GM19239 (cell line): Measurements from ENCODE around the gene SKOR2.
"Not testable (repeated sequence)": the region's sequence is repeated elsewhere in the genome, so short reads cannot be mapped to it uniquely, and the experiment has no call there.

ENCODE experiments used
- DNase-seq: peaks from one replicate; pipeline ENCODE4 v3.0.0; 2011; ENCODE audit warnings: low spot score; ENCODE audit not compliant: insufficient read length
- FAIRE-seq: peaks from 2 replicates; lab custom pipeline; 2011; peaks lifted over from hg19 to GRCh38; lab: Jason Lieb, UNC

The SKOR2 gene

DNA sequence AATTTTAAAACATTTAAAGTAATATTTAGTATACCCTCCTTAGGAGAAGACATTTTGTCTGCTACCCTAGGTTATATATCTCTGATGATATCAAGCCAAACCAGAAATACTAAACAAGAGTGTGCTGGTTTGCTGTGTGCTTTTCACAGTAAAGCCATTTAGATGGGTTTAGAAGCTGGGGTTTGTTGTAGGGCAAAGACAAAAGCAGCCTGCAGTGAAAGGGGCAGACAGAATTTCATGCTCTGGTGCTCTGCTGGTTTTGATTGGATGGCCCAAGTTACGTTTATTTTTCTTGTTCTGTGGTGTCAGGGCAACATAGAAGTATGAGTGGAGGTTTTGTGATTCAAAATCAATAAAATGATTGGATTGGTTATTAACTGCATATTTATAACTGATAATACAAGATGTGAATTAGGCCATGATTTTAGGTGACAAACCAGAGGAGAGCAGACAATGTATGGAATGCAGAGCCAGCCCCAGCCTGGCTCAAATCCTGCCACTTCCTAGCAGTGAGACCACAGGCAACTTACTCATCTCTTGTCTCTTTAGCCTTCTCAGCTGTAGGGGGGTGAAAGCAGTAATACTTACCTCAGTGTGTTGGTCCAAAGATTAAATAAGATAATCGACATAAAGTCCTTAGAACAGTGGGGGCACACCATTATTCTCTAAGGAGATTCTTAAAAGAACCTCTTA is 44.4 kb downstream of the SKOR2 start:
- FAIRE-seq (no peak), DNase-seq (no peak)

DNA sequence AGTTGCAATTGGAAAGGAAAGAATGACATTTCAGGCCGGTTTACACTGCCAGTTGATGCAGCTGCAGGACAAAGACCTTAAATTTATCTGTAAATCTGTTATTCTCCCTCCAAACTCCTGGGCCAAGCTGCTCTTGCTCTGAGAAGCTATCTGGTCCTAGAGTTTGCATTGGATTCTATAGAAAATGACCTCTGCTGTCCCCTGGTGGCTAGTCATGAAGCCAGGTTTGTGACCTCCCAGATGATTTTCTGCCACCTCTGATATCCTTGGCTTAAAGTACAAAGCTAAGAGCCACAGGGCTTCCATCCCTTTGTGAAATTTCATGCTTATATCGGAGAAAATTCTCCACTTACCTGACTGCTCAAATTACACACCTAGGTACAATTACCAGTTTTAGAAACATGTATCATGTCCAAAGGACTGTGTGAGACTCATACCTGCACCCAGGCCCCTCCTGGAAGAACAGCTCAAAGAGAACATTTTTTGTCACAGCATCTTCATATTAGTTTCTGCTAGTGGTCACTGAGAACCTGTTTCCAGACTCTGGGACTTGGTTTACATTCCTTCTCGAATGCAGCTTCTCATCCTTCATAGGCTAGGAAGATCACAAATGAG is 46.4 kb downstream of the SKOR2 start:
- peak; percentile 18 for DNase-seq

DNA sequence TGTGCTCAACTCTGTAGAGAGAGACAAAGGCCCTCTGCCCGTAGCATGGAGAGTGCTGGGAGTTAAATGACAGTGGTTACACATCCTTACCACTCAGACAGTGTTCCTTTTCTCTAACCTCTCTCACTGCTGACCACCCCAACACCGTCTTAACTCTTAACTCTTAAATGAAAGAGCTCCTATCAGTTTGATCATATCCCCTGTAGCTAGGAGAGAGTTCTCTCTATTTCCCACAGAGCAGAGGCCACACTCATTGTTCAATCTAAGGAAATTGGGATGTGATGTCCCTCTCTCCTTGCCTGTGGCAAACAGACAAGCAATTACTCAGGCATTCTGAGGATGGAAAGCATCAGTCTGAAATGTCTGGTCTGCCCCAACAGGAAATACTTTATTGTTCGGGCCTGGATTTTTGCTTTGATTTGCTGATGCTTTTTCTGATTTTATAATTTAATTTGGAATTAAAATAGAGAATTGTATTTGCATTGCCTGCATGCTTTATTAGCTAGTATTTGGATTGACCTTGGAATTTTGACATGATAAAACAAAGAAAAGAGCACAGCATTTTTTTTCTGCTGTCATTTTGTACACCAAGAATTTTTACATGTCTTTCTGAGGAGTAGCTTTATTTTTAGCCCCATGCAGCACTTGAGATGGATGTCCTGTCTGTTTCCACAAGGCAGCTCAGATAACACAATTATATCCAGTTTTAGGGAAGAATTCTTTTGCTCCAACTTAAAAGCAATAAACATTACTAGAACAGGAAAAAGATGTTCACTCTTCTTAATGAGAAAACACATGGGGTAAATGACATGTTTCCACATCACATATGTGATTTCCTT is 47.6 kb downstream of the SKOR2 start:
- DNase-seq (no peak), FAIRE-seq (no peak)

More for the DNA sequence above, 46.4 kb downstream of the SKOR2 start:
- FAIRE-seq = peak; percentile 28

DNA sequence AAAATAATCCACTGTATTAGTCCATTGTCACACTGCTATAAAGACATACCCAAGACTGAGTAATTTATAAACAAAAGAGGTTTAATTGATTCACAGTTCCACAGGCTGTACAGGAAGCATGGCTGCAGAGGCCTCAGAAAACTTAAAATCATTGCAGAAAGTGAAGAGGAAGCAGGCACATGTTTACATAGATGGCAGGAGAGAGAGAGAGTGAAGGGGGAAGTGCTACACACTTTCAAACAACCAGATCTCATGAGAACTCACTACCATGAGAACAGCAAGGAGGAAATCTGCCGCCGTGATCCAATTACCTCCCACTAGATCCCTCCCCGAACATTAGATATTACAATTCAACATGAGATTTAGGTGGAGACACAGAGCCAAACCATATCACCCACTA is 55.5 kb downstream of the SKOR2 start:
- not testable (repeated sequence) for DNase-seq, FAIRE-seq

DNA sequence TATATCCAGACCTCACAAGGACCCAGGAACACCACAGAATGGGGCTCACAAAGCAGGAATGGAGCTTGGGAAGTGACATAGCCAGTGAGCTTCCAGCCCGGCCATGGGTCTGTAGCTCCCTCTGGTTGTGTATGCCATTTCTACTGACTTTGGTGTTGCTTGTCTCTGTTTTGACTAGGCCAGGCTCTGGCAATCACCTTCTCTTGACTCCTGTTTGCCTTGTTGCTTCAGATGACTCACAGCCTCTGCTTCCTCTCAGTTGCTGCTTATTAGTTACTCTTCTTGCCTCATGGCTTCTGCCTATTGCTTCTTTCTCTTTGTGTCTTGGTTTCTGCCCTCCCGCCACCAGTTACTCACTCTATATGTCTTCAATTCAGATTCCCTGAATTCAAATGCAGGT is 59.5 kb downstream of the SKOR2 start:
- FAIRE-seq = no peak

DNA sequence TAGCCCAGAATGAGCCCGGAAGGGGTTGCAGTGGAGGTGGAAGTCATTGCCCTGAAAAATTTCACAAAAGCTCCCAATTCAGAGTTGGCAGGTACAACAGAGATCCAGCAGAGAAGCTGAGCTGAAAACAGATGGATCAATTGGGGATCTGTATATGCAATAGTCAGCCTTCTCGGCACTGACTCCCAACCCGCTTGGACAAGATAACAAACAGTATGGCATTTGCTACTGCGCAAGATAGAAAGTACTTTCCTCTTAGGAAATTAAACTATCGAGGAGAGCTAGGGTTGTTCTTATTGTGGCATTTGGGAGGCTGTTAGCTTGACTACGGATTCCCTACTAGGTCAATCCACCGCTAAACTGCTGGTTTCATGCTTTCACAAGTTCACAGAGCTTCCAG is 63.7 kb downstream of the SKOR2 start:
- no peak for DNase-seq
- no peak for FAIRE-seq

More for the DNA sequence above, 59.5 kb downstream of the SKOR2 start:
- no peak for DNase-seq

DNA sequence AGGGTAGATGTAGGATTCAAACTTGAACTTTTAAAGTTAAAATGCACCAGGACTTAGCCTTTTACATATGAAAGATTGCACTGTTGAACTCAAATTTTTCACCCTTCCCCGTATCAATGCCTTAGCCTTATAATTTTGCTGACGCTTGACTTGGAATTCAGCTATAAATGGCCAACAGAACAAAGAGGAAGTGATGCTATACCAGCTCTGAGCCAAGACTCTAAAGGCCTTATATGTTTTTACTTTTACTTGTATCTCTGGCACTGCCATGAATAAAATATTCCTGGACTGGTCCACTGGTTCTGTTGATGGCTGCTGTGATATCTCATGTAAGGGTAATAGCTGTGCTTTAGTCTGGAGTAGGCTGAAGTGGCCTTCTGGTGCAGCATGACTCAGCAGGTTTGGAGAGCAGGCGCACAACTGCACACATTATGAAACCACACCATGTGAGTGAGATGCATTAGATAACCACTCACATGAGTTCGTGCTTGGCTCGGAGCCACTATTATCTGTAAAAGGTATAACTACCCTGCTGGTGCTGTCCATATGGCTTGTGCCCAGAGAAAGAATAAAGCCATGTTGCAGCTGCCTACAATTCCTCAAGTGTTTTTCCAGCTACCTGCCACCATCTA is 66.9 kb downstream of the SKOR2 start:
- DNase-seq (no peak), FAIRE-seq (no peak)

DNA sequence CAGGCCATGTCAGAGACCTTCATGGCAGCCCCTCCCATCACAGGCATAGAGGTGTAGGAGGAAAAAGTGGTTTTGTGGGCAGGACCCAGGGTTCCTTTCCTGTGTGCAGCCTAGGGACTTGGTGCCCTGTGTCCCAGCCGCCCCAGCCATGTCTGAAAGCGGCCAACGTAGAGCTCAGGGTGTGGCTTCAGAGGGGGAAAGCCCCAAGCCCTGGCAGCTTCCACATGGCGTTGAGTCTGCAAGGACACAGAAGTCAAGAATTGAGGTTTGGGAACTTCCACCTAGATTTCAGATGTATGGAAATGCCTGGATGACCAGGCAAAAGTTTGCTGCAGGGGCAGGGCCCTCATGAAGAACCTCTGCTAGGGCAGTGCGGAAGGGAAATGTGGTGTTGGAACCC is 69.3 kb downstream of the SKOR2 start:
- not testable (repeated sequence) for DNase-seq, FAIRE-seq

DNA sequence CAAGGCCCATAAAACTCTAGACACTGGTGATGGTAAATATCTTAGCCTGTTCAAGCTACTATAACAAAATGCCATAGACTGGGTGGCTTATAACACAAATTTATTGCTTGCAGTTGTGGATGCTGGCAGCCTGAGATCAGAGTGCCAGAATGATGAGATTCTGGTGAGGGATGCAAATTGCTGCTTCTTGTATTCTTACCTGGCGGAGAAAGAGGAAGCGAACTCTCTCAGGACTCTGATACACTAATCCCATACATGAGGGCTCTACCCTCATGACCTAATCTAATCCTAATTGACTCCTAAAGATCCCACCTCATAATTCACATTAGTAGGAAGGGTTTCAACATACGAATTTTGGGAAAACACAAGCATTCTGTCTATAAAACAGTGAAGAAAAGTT is 70.7 kb downstream of the SKOR2 start:
- FAIRE-seq = no peak
- DNase-seq = no peak

DNA sequence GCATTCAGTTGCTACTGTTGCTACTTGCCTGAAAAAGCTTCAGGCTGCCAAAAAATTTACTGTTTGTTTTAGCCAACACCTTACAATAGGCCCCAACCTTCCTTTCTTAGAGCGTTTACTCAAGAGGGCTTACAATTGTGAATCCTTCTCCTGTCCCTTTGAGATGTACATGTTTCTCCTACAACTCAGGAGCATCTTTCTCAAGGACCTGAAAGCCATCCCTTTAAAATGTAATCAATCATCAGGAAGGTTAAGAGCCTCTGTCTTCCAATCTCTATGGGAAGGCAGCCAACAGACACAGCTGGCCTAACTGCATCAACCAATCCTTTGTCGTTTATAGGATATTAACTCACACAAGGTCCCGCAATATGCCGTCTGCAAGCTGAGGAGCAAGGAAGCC is 71.9 kb downstream of the SKOR2 start:
- FAIRE-seq (no peak), DNase-seq (no peak)

DNA sequence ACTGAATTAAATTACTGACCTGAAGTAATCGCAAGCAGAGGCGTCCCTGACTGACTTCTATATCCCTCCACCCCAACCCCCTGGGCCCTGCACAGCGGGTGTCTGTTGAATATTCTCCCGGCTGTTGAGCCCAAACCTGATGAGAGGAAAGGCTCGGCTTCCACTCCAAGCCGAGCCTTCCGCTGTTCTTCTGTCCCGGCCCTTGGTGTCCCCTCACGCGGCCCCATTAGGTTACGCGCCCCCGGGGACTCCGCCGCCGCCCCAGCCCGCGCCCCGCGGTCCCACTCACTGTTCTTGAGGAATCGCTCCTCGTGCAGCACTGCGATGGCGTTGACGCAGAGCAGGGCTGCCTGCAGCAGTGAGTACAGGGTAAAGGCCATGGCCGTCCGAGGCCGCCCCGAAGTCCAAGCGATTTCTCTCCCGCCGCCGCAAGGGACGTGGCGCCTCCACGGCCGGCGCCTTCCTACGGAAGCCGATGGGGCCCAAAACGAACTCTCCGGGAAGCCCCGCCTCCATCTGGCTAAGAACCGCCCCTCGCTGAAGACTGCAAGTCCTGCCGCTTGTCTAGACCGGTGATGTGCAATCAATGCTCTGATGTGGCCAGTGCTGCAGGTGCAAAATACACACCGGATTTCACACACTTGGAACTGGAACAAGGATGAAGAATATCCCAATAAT is 75.4 kb downstream of the SKOR2 start, which contains the start of gene IER3IP1:
TSS of gene IER3IP1 (minus strand) at position 467 of the 678 bp plus-strand sequence. CDS start at position 380, 87 bp downstream.
- DNase-seq (peak; percentile 62), FAIRE-seq (peak; percentile 84)

DNA sequence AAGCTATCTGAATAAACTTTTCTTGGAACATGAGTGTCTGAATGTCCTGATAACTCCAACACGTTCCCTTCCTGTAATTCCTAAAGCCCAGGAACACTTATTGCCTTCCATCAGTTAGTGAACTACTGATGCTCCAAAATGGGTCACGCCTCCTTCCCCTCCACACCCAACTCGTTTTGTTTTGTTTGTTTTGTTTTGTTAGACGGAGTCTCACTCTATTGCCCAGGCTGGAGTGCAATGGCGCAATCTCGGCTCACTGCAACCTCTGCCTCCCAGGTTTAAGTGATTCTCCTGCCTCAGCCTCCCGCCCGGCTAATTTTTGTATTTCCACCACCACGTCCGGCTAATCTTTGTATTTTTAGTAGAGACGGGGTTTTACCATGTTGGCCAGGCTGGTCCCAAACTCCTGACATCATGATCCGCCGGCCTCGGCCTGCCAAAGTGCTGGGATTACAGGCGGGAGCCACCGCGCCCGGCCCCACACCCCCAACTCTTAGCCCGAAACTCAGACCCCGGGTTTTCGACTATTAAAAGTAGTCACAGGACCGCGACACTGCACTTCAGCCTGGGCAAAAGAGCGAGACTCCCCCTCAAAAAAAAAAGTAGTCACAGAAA is 76.1 kb downstream of the SKOR2 start:
- DNase-seq = no peak

DNA sequence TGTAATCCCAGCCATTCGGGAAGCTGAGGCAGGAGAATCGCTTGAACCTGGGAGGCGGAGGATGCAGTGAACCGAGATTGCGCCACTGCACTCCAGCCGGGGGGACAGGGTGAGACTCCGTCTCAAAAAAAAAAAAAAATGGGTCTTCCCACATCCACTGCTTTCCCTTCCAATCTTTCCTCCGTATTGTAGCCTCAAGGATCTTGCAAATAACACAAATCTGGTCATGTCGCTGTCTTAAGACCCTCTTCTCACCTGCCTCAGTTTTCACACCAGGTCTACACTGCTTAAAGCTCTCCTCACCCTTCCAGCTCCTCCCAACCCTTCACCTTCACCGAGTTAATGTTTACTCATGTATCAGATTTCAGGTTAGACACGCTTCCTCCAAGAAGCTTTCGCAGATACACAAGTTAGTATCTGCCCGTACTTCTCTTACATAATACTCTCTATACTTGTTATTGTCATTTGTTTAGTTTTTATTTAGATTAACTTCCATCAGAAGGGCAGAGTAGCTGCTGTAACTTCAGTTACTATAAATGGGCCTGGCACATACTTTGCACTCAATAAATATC is 76.8 kb downstream of the SKOR2 start:
- no peak for FAIRE-seq
- DNase-seq = no peak

More for the DNA sequence above, 76.1 kb downstream of the SKOR2 start:
- no peak for FAIRE-seq

DNA sequence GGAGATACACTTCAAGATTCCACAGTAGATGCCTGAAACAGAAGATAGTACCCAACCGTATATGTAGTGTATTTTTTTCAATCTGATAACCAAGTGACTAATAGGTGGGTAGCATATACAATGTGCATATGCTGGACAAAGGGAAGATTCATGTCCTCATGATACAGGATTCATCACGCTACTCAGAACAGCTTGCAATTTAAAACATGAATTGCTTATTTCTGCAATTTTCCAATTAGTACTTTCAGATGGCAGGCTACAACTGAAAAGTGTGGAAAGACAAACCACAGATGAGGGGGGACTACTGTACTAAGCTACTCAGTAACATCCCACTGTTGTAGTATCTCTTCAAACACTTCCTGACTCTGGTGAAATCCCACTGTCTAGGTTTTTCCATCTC is 79.0 kb downstream of the SKOR2 start:
- FAIRE-seq = no peak
- DNase-seq = no peak

DNA sequence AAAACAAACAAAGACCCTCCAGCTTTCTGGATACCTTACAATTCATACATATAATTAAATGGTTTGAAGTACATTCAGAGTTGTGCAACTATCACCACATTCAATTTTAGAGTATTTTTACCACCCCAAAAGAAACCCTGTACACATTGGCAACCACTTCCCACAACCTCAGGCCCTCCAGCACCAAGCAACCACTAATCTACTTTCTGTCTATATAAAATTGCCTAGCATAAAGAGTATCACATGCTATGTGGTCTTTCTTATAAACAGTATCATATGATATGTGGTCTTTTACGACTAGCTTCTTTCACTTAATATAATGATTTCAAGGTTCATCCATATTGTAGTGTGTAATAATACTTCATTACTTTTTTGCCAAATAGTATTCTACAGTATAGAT is 82.5 kb downstream of the SKOR2 start:
- FAIRE-seq (no peak), DNase-seq (no peak)

DNA sequence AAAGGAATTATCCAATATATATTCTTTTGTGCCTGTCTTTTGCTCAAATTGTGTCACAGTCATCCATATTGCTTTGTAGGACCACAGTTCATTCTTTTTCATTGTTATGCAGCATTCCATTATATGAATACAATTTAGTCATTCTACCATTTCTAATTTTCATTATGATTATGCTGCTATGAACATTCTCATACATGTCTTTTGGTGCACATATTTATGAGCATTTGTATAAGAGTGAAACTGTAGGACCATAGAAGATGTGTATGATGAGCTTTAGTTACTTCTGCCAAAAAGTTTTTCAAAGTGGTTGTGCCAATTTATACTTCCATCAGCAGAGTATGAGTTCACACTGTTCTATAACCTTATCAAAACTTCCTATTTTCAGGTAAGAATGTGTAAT is 83.0 kb downstream of the SKOR2 start:
- DNase-seq = no peak
- peak; percentile 52 for FAIRE-seq

DNA sequence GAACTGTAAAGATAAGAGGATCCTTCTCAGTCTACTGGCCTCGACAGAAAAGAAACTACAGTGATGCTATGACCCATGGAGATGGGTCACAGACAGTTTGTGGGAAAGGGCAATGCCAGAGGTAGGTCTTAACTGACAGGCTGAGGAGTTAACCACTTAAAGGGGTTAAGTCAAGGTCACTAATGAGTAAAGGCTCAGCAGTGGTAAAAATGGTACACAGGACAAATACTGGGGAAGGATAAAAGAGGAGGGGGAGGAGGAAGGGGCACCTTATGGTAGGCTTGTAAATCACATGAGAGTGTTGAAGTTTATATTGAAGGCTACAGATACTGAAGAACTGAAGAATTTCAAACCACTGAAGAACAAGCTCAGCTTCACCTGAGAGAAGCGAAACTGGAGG is 85.2 kb downstream of the SKOR2 start:
- FAIRE-seq (no peak), DNase-seq (no peak)

DNA sequence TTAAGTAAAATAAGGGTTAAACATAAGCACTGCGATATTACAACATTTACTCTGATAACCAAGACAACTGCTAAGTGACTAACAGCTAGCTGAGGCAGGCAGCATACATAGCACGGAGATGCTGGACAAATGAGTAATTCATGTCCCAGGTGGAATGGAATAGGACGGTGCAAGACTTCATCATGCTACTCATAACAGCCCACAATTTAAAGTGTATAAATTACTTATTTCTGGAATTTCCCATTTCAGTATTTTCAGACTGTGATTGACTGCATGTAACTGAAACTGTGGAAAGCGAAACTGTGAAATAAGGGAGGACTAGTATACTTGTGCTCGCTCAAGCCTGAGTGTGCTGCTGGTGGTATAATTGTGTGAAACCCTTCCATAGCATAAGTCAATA is 88.2 kb downstream of the SKOR2 start:
- FAIRE-seq = peak; percentile 84

DNA sequence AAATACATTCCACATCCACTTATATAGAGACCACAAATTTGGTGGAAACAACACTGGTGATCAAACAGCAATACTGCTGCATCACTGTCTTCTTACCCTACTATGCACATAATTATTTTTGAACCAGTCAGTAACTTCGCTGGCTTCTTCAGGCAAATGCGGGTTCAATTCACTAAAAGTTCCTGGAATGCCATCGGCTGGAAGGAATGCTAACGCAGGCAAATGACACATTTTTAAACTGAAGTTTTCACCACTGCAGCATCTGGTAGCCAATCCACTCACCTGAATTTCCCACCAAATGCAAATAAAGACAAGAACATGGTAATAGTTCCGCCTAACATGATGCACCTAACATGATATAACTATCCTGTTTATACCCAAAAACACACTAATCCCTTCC is 91.2 kb downstream of the SKOR2 start:
- FAIRE-seq (no peak), DNase-seq (no peak)

More for the DNA sequence above, 88.2 kb downstream of the SKOR2 start:
- DNase-seq = no peak
